HEK293T (cell line): ENCODE measurements around the gene SH3RF3.

ENCODE experiments used
- ARNT ChIP-seq: fragments of 450-650 bp; IDR thresholded peaks from 2 replicates; pipeline ENCODE4 v1.6.1; 2017; ENCODE audit warnings: mild to moderate bottlenecking
- CTBP1 ChIP-seq: fragments of 450-650 bp; IDR thresholded peaks from 2 replicates; pipeline ENCODE4 v1.6.1; 2016; ENCODE audit warnings: borderline replicate concordance
- ELF4 ChIP-seq: fragments of 450-650 bp; IDR thresholded peaks from 2 replicates; pipeline ENCODE4 v1.6.1; 2017; ENCODE audit warnings: antibody characterized with exemption
- FOXA1 ChIP-seq: fragments of 450-650 bp; IDR thresholded peaks from 2 replicates; pipeline ENCODE4 v1.6.1; 2016; ENCODE audit warnings: mild to moderate bottlenecking
- FOXK2 ChIP-seq: fragments of 450-650 bp; IDR thresholded peaks from 2 replicates; pipeline ENCODE4 v1.6.1; 2016; ENCODE audit warnings: mild to moderate bottlenecking
- FOXM1 ChIP-seq: fragments of 450-650 bp; IDR thresholded peaks from 2 replicates; pipeline ENCODE4 v1.6.1; 2017; ENCODE audit warnings: mild to moderate bottlenecking, borderline replicate concordance
- L3MBTL2 ChIP-seq: fragments of 450-650 bp; conservative IDR thresholded peaks from 2 replicates; pipeline ENCODE4 v1.6.1; 2016; ENCODE audit warnings: mild to moderate bottlenecking
- NFRKB ChIP-seq: fragments of 450-650 bp; IDR thresholded peaks from 2 replicates; pipeline ENCODE4 v1.6.1; 2016; ENCODE audit warnings: mild to moderate bottlenecking, moderate library complexity
- SP1 ChIP-seq: fragments of 450-650 bp; IDR thresholded peaks from 2 replicates; pipeline ENCODE4 v1.6.1; 2017
- SUZ12 ChIP-seq: fragments of 450-650 bp; IDR thresholded peaks from 2 replicates; pipeline ENCODE4 v1.6.1; 2016; ENCODE audit warnings: mild to moderate bottlenecking
- TARDBP ChIP-seq: fragments of 450-650 bp; IDR thresholded peaks from 2 replicates; pipeline ENCODE4 v1.6.1; 2016
- TF ChIP-seq, protein P1 (sequence below): fragments of 450-650 bp; IDR thresholded peaks from 2 replicates; pipeline ENCODE4 v1.6.1; 2016

DNA sequence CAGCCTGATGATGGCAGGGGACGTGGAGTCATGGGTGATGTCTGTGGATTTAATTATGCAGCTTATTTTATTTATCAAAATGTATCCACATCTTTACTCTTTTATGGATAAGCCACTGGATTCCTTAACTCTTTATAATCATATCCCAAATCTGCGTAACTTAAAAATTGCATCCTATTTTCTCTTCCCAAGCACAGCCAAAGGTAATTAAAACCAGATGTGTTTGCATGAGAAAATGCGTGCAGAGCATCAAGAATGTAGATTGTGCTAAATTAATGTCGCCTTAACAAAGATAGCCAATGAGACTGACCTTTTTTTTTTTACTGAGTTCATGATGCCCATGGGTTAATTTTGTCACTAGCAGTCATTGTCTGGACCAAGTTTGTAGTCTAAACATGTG is 10.0 kb downstream of the SH3RF3 start:
- TF ChIP-seq FOXK2 (no peak), TARDBP (no peak), ELF4 (no peak), SUZ12 (no peak), CTBP1 (no peak), L3MBTL2 (no peak), FOXM1 (no peak), SP1 (no peak), ARNT (no peak), NFRKB (no peak), FOXA1 (no peak)
- TF ChIP-seq, protein P1, sequence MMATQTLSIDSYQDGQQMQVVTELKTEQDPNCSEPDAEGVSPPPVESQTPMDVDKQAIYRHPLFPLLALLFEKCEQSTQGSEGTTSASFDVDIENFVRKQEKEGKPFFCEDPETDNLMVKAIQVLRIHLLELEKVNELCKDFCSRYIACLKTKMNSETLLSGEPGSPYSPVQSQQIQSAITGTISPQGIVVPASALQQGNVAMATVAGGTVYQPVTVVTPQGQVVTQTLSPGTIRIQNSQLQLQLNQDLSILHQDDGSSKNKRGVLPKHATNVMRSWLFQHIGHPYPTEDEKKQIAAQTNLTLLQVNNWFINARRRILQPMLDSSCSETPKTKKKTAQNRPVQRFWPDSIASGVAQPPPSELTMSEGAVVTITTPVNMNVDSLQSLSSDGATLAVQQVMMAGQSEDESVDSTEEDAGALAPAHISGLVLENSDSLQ: no peak
